ENCODE results near the gene PLXNA3. TPM values are rescaled to one million over a fixed set of nuclear protein-coding genes. Genes with fewer than 3 reads are reported as not detected.
A peak's percentile ranks its signal among the peaks of the same experiment; 100 is the strongest.

Gene PLXNA3
- polyA plus RNA-seq, 10 donors = 29.4 to 55.6 (median 33.2) TPM

- no peak for DNase-seq
These were observed 23.5 kb upstream of the PLXNA3 start for GRCh38 chrX:154434394-154435168.

- no peak for DNase-seq
These were observed 22.8 kb upstream of the PLXNA3 start for GRCh38 chrX:154435171-154435733.

DNA sequence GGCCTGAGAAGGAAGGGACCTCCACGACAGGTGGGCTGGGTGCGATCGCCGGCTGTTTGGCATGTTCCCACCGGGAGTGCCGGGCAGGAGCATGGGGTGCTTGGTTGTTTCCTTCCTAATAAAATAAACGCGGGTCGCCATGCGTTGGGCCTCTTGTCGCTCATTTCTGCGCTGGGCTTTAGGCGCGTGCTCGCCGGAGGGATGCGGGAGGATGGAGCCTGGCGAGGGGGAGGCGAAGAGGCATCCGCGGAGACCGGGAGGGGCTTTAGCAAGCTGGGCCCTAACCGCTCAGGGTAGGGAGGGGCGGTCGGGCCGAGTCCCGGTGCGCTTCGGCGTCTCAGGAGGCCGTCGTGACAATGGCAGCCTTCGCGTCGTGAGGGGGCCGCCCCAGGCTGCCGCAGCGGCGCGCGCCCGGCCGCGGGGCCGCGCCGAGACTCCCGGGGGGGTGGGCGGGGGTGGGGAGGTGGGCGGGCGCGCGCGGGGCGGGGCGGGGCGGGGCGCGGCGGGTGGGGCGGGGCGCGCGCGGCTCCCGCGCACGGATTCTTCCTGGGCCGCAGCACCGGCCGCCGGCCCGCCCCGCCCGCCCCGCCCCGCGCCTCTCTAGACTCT lies 21.6 kb upstream of the PLXNA3 start:
- DNase-seq = peak in 1 of 3 donors; percentile 68

DNA sequence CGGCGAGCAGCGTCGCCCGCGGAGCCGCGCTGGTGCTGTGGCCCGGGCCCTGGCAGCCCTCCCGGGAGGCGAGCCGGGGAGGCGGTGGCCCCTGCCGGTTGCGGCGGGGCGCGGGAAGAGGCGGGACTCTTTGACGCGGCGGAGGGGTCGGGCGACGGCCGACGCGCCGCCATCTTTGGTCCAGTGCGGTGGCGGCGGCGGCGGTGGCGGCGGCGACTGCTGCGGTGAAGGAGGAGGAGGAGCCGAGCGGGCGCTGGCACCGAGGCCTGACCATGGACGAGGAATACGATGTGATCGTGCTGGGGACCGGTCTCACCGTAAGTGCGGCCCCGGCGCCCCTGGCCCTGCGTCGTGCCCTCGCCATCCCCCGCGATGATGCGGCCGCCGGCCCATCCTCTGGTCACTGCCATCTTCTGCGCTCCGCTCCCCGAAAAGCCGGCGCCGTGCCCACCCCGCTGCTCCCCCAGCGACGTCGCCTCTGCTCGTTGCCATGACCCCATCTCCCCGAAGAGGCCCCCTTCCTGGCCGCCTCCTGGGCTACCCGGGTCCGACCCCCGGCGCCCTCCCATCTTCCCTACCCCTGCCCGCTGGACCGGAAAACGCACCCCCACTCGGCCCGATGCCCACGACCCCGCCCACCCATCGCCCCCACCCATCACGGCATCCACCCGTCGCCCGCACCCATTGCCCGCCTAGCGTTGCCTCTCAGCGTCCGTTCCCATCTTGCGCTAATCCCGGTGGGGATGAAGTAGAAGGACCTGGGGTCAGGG lies 20.9 kb upstream of the PLXNA3 start, which contains the start of gene GDI1:
Gene GDI1 (plus strand): TSS at position 172 of the 770 bp plus-strand sequence. CDS start 101 bp downstream, at position 273.
- peak; percentile 41 to 84 (median 49) for DNase-seq

DNA sequence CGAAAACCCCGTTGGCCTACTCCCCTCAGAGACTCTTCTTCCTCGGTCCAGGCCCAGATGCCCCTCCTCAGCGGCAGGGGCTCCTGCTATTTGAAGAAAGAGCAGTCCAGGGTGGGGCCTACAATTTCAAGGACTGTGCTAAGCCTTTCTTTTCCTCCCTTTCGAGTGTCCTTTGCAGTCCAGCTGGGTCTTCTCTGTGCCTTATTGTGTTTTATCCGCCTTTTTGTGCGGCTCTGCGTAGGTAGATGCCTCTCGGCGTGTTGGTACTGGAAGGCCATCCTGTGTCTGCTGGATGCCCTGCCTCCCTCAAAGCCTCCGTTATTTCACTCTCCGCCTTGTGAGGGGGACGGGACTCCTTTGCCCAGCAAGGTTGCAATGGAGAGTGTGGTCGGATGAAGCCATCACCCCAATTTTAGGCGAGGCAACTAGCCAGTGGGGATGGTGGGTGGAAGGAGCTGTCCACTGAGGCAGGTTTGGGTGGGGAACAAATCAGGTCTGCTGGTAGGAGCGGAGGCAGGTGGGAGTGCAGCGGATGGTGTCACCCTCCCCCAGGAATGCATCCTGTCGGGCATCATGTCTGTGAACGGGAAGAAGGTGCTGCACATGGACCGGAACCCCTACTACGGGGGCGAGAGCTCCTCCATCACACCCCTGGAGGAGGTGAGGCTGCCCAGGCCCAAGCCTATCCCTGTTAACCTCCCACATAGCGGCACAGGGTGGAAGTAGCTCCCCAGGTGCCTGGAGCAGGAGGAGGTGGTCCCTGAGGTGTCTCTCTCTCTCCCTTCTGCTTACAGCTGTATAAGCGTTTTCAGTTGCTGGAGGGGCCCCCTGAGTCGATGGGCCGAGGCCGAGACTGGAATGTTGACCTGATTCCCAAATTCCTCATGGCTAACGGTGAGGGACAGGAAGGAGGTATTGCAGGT lies 19.8 kb upstream of the PLXNA3 start:
- DNase-seq = no peak

- no peak for DNase-seq
These were observed 18.2 kb upstream of the PLXNA3 start for GRCh38 chrX:154439841-154440240.

DNA sequence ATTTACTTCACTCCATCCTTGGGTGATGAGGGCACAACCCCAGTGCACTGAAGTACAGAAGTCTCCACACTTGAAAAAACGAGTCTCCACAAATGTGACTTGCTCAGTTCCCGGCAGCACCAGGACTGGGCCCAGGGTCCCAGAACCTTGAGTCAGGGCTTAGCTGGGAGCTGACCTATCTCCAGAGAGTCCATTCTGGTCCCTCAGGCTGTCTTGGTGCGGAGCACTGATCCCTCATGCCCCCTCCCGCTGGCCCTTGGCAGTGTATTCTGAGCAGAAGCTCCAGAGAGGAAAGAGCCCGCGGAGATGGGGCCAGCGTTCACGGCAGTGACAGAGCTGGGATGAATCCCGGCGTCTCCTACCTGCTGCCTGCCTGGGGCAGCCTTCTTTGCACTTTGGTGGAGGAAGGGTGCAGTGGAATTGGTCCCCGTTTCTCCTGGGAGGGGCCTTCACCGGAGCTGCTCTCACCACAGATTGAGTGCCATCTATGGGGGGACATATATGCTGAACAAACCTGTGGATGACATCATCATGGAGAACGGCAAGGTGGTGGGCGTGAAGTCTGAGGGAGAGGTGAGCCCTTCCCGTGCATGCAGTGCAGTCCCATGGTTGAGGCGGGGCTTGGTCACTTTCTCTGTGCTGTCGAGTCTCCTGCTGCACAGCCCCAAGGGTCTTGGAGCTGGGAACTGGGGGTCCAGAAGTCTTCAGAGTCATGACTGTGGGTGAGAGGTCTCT lies 17.3 kb upstream of the PLXNA3 start:
- DNase-seq = no peak

GRCh38 chrX:154441564-154441963 lies 16.5 kb upstream of the PLXNA3 start:
- no peak for DNase-seq

DNA sequence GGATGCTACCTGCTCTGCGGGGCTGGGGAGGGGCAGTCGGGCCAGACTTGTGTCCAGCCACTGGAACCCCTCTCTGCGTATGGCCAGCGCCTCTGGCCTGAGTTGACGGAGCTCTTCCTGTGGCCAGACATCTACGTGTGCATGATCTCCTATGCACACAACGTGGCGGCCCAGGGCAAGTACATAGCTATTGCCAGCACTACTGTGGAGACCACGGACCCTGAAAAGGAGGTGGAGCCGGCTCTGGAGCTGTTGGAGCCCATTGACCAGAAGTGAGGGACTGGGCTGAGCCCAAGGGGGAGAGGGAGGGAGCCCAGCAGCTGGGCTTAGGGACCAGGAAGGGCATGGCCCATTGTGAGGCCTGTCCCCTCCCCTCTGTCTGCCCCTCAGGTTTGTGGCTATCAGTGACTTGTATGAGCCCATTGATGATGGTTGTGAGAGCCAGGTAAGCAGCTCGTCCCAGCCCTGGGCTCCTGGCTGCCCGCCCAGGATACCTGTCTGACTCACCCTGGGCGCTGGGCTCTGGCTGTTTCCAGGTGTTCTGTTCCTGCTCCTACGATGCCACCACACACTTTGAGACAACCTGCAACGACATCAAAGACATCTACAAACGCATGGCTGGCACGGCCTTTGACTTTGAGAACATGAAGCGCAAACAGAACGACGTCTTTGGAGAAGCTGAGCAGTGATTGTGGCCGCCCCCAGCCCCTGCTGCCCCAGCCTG lies 15.9 kb upstream of the PLXNA3 start:
- no peak for DNase-seq

GRCh38 chrX:154443479-154443910 lies 14.6 kb upstream of the PLXNA3 start:
- no peak for DNase-seq

DNA sequence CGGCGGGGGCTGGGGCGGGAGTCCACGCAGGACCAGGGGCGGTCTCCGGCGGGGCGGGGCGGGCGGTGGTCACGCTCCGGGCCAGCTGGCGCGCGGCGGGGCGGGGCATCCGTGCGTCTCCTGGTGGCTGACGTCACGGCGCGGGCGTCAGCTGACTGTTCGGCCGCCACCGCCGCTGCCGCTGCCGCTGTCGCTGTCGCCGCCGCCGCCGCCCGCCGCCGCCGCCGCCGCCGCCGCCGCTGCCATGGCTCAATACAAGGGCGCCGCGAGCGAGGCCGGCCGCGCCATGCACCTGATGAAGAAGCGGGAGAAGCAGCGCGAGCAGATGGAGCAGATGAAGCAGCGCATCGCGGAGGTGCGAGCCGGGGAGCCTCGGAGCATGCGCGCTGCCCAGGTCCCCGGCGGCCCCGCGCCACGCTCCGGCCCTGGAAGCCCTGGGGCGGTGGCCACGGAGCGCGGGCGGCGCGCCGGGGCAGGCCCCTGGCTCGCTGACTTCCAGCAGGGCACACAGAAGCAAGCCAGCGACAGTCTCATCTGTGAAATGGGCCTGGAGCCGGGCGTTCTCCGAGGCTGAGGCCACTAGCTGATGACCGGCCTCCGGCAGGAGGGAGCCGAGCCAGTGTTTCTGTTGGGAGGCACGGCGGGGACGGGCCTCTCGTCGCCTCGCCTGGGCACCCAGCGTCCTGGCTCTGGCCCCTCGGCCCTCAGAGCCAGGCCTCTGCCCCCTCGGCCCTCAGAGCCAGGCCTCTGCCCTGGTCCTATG lies 13.9 kb upstream of the PLXNA3 start, which contains the start of gene FAM50A:
Gene FAM50A (plus strand): TSS at position 150 of the 763 bp plus-strand sequence. CDS start 95 bp downstream, at position 245.
- DNase-seq = peak; percentile 53 to 82 (median 76)

- no peak for DNase-seq
These were observed 13.3 kb upstream of the PLXNA3 start for GRCh38 chrX:154444755-154445246.

- DNase-seq = no peak
These were observed 12.3 kb upstream of the PLXNA3 start for GRCh38 chrX:154445776-154446175.

DNA sequence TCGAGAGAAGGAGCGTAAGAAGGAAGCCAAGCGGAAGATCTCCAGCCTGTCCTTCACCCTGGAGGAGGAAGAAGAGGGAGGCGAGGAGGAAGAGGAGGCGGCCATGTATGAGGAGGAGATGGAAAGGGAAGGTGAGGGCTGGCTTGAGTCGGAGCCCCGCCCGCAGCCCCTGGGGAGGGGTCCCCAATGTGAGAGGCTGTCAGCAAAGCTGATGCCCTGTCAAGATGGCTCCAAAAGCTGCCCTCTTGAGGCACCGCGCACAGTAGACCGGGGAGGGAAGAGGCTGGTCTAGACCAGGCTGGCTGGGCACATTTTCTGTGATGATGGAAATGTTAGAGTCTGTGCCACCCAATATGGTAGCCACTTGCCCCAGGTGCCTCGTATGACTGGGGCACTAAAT lies 11.7 kb upstream of the PLXNA3 start:
- no peak for DNase-seq

DNA sequence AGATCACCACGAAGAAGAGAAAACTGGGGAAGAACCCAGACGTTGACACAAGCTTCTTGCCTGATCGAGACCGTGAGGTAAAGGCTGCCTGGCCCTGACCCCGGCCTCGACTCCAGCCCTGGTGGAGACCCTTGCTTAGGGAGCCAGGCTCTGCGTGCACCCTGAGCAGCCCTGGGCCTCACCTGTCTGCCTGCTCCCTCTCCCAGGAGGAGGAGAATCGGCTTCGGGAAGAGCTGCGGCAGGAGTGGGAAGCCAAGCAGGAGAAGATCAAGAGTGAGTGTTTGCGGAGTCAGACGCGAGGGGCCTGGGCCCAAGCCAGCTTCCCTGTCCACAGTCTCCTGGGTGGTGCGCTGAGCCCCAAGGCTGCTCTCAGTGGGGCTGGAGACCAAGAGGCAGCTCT lies 9.6 kb upstream of the PLXNA3 start:
- DNase-seq = no peak

DNA sequence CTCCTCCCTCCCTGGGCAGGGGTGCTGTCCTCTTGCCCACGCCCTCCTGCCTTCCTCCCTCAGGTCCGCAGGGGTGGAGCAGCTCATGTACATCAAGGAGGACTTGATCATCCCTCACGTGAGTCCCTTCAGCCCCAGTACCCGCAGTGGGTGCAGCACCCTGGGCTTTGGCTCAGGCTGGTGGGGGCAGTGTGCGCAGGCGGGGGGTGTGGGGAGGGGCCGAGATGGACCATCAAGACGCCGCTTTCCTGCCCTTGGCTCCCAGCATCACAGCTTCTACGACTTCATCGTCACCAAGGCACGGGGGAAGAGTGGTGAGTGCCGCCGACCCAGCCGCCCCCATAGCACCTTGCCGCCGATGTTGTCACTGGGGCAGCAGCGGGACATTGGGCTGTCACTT lies 8.5 kb upstream of the PLXNA3 start:
- DNase-seq = no peak

DNA sequence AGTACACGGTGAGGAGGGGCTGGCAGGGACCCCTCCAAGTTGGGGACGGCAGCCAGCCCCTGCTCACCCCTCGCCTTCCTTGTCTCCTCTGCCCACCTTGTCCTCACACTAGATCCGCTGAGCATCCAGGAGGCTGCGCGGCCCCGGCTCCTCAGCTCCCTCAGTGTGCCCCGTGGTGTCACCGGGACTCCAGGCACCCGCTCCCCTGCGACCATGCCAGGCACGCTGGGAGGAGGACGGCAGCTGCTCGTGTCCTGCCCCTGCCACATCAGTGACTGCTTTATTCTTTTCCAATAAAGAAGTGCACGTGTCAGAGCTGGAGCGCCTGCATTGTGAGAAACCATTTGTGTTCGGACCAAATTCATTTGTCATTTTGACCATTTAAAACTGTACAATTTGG lies 7.8 kb upstream of the PLXNA3 start:
- DNase-seq = no peak

DNA sequence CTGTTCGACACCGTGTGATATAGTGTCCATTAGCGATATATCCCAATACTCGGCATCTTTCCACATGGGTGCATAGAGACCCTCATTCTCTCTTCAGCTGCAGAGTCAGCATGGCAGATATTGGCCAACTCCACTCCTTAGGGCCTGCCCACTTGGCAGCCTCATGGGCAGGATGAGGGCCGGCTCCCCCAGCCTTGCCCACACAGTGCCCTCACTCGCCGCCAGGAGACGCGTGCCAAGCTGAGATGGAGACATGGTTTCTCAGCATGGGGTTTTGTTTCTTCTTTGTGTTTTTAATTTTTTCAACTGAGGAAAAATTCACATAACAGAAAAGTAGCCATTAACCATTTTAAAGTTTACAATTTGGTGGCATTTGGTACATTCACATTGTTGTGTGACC lies 5.3 kb upstream of the PLXNA3 start:
- no peak for DNase-seq

Measured in muscle of back (tissue), 11 donors.